Omental fat pad (tissue), 4 donors: Measurements from ENCODE around the gene SDF4. TPM values are rescaled to one million over a fixed set of nuclear protein-coding genes. Genes with fewer than 3 reads are reported as not detected.

Source experiments
- ATAC-seq: fragments of 150-250 bp; one replicate; pipeline ENCODE4 v1.9.1; 2016; ENCODE audit warnings: mild to moderate bottlenecking, moderate library complexity; ENCODE audit not compliant: low FRiP score
- DNase-seq: peaks from one replicate; pipeline ENCODE4 v3.0.0-alpha.2; 2019; ENCODE audit warnings: low spot score
- CTCF ChIP-seq, 3 donors: fragments of 450-650 bp; IDR thresholded peaks; one replicate each; pipeline ENCODE4 v1.5.1; 2016 to 2017; ENCODE audit warnings: antibody characterized with exemption in 3 of 3, mild to moderate bottlenecking in 3 of 3, moderate library complexity in 2 of 3
- total RNA-seq, 4 donors: library from RNA; depleted of rRNA; stranded (reverse); fragments of >200 nt; gene quantifications; one replicate each; pipeline ENCODE4 v1.1.0, GENCODE V29; 2016

Gene SDF4
- total RNA-seq, 4 donors from 2014 or later = 78.3 to 122 (median 98.8) TPM

- no peak for DNase-seq
- TF ChIP-seq CTCF (IDR thresholded peaks at IDR 0.05) = no peak
- no peak for ATAC-seq
Observed at GRCh38 chr1:1232796-1233566, 1.2 kb upstream of the SDF4 start.

GRCh38 chr1:1232208-1232795 lies 501 bp upstream of the SDF4 start, which contains the start of gene B3GALT6:
Gene B3GALT6 (plus strand): TSS chr1:1232237. CDS start chr1:1232279, 42 bp downstream.
- ATAC-seq = no peak
- DNase-seq = no peak
- TF ChIP-seq CTCF (IDR thresholded peaks at IDR 0.05) = no peak

- TF ChIP-seq CTCF (IDR thresholded peaks at IDR 0.05) = no peak
- DNase-seq (no peak), ATAC-seq (no peak)
Observed at GRCh38 chr1:1230656-1231399, 973 bp downstream of the SDF4 start.

- ATAC-seq = no peak
- TF ChIP-seq CTCF (IDR thresholded peaks at IDR 0.05) = no peak
- no peak for DNase-seq
Observed at GRCh38 chr1:1229770-1230169, 2.0 kb downstream of the SDF4 start.

- no peak for TF ChIP-seq CTCF (IDR thresholded peaks at IDR 0.05)
- no peak for DNase-seq
- no peak for ATAC-seq
Observed at GRCh38 chr1:1228596-1229321, 3.0 kb downstream of the SDF4 start.

GRCh38 chr1:1228187-1228586 lies 3.6 kb downstream of the SDF4 start:
- DNase-seq (no peak), ATAC-seq (no peak)
- TF ChIP-seq CTCF (IDR thresholded peaks at IDR 0.05) = no peak
